H7 (cell line): ENCODE data around the gene BHLHA15. TPM values are rescaled to one million over a fixed set of nuclear protein-coding genes. Genes with fewer than 3 reads are reported as not detected.

Source experiments
- DNase-seq: peaks from one replicate; pipeline ENCODE4 v3.0.0; 2012
- H3K27me3 ChIP-seq: 2 replicates; pipeline ENCODE4 v1.6.0; 2011; ENCODE audit warnings: mild to moderate bottlenecking, low read length; ENCODE audit not compliant: control insufficient read depth, insufficient read depth
- H3K36me3 ChIP-seq: replicated peaks from 2 replicates; pipeline ENCODE4 v1.5.1; 2011; ENCODE audit warnings: low read length; ENCODE audit not compliant: control insufficient read depth, insufficient read depth
- H3K4me3 ChIP-seq: 2 replicates; pipeline ENCODE4 v1.5.1; 2011; ENCODE audit warnings: low read depth, mild to moderate bottlenecking, control low read depth, low read length, moderate library complexity; ENCODE audit not compliant: insufficient read depth
- total RNA-seq: library from RNA; depleted of rRNA; stranded (reverse); fragments of >200 nt; shearing (Covaris generic); gene quantifications from 2 replicates; pipeline ENCODE4 v1.2.3, GENCODE V29; 2014

BHLHA15 gene
- total RNA-seq, 1 experiment from 2014 or later = 0.90 TPM

DNA sequence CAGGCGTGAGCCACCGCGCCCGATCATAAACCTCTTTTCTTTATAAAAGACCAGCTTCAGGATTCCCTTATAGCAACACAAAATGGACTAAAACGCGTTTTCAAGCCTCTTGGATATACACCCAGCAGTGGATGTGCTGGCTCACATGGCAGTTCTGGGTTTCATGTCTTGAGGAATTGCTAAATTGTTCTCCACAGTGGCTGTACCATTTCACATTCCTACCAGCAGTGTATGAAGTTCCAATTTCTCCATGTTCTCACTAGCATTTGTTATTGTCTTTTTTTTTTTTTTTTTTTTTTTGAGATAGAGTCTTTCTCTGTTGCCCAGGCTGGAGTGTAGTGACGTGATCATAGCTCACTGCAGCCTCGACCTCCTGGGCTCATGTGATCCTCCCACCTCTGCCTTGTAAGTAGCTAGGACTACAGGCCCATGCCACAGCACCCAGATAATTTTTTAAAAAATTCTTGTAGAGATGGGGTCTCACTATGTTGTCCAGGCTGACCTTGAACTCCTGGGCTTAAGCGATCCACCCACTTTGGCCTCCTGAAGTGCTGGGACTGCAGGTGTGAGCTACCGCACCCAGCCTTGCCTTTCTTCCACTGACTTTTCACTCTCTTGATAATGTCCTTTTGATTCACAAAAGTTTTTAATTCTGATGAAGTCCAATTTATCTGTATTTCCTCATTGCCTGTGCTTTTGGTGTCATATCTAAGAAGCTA, 23.3 kb downstream of the BHLHA15 start:
- no peak for DNase-seq
- Histone ChIP-seq H3K36me3 (no peaks in the 10 kb centered on the region), H3K4me3 (no peak overlapping the region), H3K27me3 (no peaks in the 10 kb centered on the region)

DNA sequence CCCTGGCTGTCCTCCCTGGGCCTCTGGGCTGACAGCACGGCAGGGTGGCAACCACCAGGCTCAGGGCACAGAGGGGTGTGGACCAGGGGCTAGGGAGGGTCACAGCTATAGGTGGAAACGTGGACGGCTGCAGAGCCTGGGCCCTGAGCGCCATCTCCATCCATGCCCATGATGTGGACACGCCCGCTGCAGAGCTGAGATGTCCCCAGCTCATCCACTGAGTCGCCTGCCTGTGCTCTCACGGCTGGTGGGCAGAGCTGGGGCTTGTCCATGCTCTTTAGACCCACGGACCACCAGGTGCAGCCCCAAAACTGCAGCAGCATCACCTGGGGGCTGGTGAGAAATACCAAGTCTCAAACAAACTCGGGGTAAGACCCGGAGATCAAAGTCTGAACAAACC, 24.7 kb downstream of the BHLHA15 start:
- DNase-seq = peak; percentile 40
- H3K36me3 ChIP-seq = no peaks in the 10 kb centered on the region
- no peaks in the 10 kb centered on the region for H3K27me3 ChIP-seq
- H3K4me3 ChIP-seq = no peak overlapping the region

- Histone ChIP-seq H3K4me3 (no peak overlapping the region), H3K36me3 (no peaks in the 10 kb centered on the region), H3K27me3 (no peaks in the 10 kb centered on the region)
- peak; percentile 40 for DNase-seq
Measured at GRCh38 chr7:98236355-98237185, 25.3 kb downstream of the BHLHA15 start.

DNA sequence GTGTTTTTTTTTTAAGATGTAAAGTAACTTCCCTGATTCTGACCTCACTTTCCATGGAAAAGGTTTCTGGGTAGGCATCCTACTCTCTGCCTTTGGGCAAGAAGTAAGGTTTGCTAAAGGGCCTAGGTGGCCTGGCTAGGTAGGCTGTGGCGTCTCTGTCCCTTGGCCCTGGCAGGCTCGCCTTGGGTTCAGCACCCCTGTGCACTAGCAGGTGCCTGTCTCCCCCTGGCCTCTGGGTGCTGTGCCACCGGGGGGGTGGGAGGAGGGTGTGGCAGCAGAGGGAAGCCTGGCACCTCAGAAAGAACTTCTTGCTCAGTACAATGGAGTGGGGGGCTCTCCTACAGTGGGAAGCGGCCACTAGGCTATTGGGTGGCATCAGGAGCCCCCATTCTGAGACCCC, 26.8 kb downstream of the BHLHA15 start:
- Histone ChIP-seq H3K27me3 (no peaks in the 10 kb centered on the region), H3K4me3 (no peak overlapping the region), H3K36me3 (no peaks in the 10 kb centered on the region)
- DNase-seq = no peak

- DNase-seq = no peak
- no peaks in the 10 kb centered on the region for H3K36me3 ChIP-seq
- H3K4me3 ChIP-seq = no peak overlapping the region
- H3K27me3 ChIP-seq = no peaks in the 10 kb centered on the region
Measured at GRCh38 chr7:98238976-98239375, 27.7 kb downstream of the BHLHA15 start.

DNA sequence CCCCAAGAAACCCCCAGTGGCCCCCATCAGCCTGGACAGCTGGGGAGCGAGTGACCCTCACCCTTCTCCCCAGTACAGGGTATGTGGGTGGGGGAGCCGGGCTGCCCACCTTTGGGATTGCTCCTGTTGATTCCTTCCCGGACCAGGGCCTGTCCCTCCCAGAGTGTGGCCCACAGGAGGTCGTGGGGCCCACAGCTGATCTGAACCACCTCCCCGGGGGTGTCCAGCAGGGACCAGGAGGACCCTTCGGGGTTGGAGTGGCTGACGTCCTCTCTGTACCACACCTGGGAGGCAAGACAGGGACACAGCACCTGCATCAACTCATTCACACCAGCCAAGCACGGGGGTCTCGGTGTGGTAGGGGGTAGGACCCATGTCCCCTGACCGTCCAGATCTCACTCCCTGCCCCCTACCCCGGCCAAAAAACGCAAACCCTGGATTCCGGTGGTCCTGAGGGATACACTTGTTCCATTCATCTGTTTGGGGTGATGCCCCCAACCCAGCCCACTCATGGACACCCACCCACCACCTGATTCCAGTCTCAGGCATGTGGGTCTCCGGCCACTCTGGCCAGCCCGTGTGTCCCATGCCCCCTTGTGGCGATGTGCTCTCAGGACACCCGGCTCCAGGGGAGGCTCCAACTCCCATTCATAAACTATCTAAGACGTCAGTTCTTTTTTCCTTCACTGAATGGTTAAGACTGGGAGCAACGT, 29.9 kb downstream of the BHLHA15 start:
- Histone ChIP-seq H3K4me3 (no peak overlapping the region), H3K27me3 (no peaks in the 10 kb centered on the region), H3K36me3 (no peaks in the 10 kb centered on the region)
- DNase-seq = peak; percentile 95

- Histone ChIP-seq H3K4me3 (no peak overlapping the region), H3K36me3 (no peaks in the 10 kb centered on the region), H3K27me3 (no peaks in the 10 kb centered on the region)
- DNase-seq = peak; percentile 67
Measured at GRCh38 chr7:98241674-98242241, 30.5 kb downstream of the BHLHA15 start.

- no peaks in the 10 kb centered on the region for H3K27me3 ChIP-seq
- DNase-seq = no peak
- no peaks in the 10 kb centered on the region for H3K36me3 ChIP-seq
- no peak overlapping the region for H3K4me3 ChIP-seq
Measured at GRCh38 chr7:98242342-98242741, 31.1 kb downstream of the BHLHA15 start.

- DNase-seq = no peak
- Histone ChIP-seq H3K27me3 (no peaks in the 10 kb centered on the region), H3K36me3 (no peaks in the 10 kb centered on the region), H3K4me3 (no peak overlapping the region)
Measured at GRCh38 chr7:98242934-98243333, 31.7 kb downstream of the BHLHA15 start.

- no peak overlapping the region for H3K4me3 ChIP-seq
- no peaks in the 10 kb centered on the region for H3K27me3 ChIP-seq
- peak; percentile 46 for DNase-seq
- H3K36me3 ChIP-seq = no peaks in the 10 kb centered on the region
Measured at GRCh38 chr7:98244871-98245270, 33.6 kb downstream of the BHLHA15 start.

GRCh38 chr7:98248156-98248555, 36.9 kb downstream of the BHLHA15 start:
- Histone ChIP-seq H3K4me3 (no peak overlapping the region), H3K36me3 (no peaks in the 10 kb centered on the region), H3K27me3 (no peaks in the 10 kb centered on the region)
- DNase-seq = no peak

GRCh38 chr7:98249106-98249505, 37.9 kb downstream of the BHLHA15 start:
- no peaks in the 10 kb centered on the region for H3K27me3 ChIP-seq

DNA sequence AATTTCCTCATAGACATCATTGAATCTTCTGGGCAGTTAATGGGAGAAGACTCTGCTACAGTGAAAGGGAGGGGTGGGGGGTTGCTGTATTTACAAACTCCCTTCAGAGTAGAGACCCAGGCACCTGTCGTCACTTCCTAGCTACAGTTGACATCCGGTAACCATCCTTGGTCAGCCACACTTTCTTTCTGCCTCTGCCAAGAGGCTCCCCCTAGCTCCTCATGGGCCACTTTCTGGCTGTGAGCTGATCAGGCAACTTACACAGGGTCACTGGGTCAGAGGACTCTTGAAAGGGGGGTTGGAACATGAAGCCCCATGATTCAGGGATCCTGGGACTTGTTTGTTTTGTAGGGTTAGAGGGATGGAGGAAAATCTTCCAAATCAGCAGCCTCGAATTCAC, 39.5 kb downstream of the BHLHA15 start:
- Histone ChIP-seq H3K36me3 (no peaks in the 10 kb centered on the region), H3K27me3 (no peaks in the 10 kb centered on the region), H3K4me3 (no peak overlapping the region)
- DNase-seq = peak; percentile 66

More at GRCh38 chr7:98249106-98249505, 37.9 kb downstream of the BHLHA15 start:
- H3K36me3 ChIP-seq = no peaks in the 10 kb centered on the region
- peak; percentile 38 for DNase-seq
- no peak overlapping the region for H3K4me3 ChIP-seq

DNA sequence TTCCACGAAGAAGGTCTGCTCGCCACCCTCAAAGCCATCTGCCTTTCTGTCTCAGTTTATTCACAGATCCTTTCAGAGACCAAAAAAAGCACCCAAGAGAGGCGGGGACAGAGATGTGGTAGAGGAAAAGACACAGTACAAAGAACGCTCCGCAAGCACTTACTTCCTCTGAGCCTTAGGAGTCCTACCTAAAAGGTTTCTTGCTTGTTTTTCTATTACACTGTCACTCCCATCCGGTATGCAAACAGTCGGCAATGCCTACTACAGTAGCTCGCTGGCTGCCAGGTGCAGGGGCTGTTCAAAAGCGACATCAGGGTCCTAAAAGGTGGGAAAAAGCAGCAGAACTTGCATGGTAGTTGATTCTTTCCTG, 40.0 kb downstream of the BHLHA15 start:
- Histone ChIP-seq H3K27me3 (no peaks in the 10 kb centered on the region), H3K36me3 (no peaks in the 10 kb centered on the region), H3K4me3 (peak overlapping the region; percentile 89)
- DNase-seq = no peak
